ENCODE data around the gene FNDC5. TPM values are rescaled to one million over a fixed set of nuclear protein-coding genes. Genes with fewer than 3 reads are reported as not detected.

Gene FNDC5
- total RNA-seq, 6 experiments from 2014 or later = 0.28 to 0.90 (median 0.58) TPM

- H3K4me3 Mint-ChIP-seq = no peak overlapping the region
- H3K4me1 Mint-ChIP-seq (ENCODE audit: low read depth) = peaks cover 18% of the 10 kb centered on the region
- H3K27ac Mint-ChIP-seq = no peak overlapping the region
- no peaks in the 10 kb centered on the region for H3K9me3 Mint-ChIP-seq
- DNase-seq = no peak
- H3K27me3 Mint-ChIP-seq (ENCODE audit: insufficient read depth) = peaks cover 13% of the 10 kb centered on the region
- H3K36me3 Mint-ChIP-seq (ENCODE audit: low read depth) = peaks cover 4% of the 10 kb centered on the region
- TF ChIP-seq CTCF (IDR thresholded peaks at IDR 0.05) = no peak
Observed at GRCh38 chr1:32867671-32868070, 3.0 kb downstream of the FNDC5 start.

DNA sequence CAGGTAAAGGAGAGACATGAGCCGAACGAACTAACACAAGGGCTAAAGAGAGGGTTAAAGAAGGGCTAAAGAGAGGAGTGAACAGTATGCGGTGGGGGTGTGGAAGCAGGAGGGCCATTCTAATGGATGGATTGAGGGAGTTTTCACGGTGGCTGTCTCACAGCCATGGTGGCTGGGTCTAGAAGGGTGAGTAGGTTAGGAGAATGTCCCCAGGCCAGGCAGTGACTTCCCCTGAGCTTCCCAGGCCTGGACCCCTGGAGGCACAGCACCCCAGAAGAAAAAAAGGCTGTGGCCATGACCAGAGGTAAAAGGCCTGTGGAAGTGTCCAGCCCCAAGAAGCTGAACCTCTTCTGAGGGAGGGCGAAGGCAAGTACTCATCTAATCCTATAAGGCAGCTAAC is 3.6 kb downstream of the FNDC5 start:
- H3K36me3 Mint-ChIP-seq (ENCODE audit: low read depth) = peaks cover 8% of the 10 kb centered on the region
- no peak overlapping the region for H3K27ac Mint-ChIP-seq
- peaks cover 24% of the 10 kb centered on the region for H3K4me1 Mint-ChIP-seq (ENCODE audit: low read depth)
- no peak overlapping the region for H3K4me3 Mint-ChIP-seq
- H3K9me3 Mint-ChIP-seq = no peaks in the 10 kb centered on the region
- no peak for DNase-seq
- peaks cover 13% of the 10 kb centered on the region for H3K27me3 Mint-ChIP-seq (ENCODE audit: insufficient read depth)
- no peak for TF ChIP-seq CTCF (IDR thresholded peaks at IDR 0.05)

- TF ChIP-seq CTCF (IDR thresholded peaks at IDR 0.05) = no peak
- no peak overlapping the region for H3K27ac Mint-ChIP-seq
- H3K27me3 Mint-ChIP-seq (ENCODE audit: insufficient read depth) = peaks cover 3% of the 10 kb centered on the region; the same call in 1 of the 2 replicates
- H3K36me3 Mint-ChIP-seq (ENCODE audit: low read depth) = peaks cover 8% of the 10 kb centered on the region
- DNase-seq = no peak
- no peaks in the 10 kb centered on the region for H3K9me3 Mint-ChIP-seq
- peaks cover 29% of the 10 kb centered on the region for H3K4me1 Mint-ChIP-seq (ENCODE audit: low read depth)
- no peak overlapping the region for H3K4me3 Mint-ChIP-seq
Observed at GRCh38 chr1:32865639-32866405, 4.9 kb downstream of the FNDC5 start.

GRCh38 chr1:32864375-32865019 is 6.2 kb downstream of the FNDC5 start:
- Mint-ChIP-seq H3K4me1 (ENCODE audit: low read depth) (peaks cover 23% of the 10 kb centered on the region), H3K4me3 (no peak overlapping the region), H3K27ac (no peak overlapping the region), H3K9me3 (no peaks in the 10 kb centered on the region), H3K36me3 (ENCODE audit: low read depth) (peaks cover 8% of the 10 kb centered on the region), H3K27me3 (ENCODE audit: insufficient read depth) (peaks cover 3% of the 10 kb centered on the region; the same call in 1 of the 2 replicates)
- no peak for DNase-seq
- TF ChIP-seq CTCF (IDR thresholded peaks at IDR 0.05) = no peak

GRCh38 chr1:32863881-32864245 is 6.8 kb downstream of the FNDC5 start:
- DNase-seq = no peak
- Mint-ChIP-seq H3K36me3 (ENCODE audit: low read depth) (peaks cover 8% of the 10 kb centered on the region), H3K4me3 (no peak overlapping the region), H3K27ac (no peak overlapping the region), H3K27me3 (ENCODE audit: insufficient read depth) (no peaks in the 10 kb centered on the region; the same call in 1 of the 2 replicates), H3K4me1 (ENCODE audit: low read depth) (peaks cover 23% of the 10 kb centered on the region), H3K9me3 (no peaks in the 10 kb centered on the region)
- no peak for TF ChIP-seq CTCF (IDR thresholded peaks at IDR 0.05)

Measured in HFFc6 (cell line).